ENCODE results near the gene TMEM242.

The TMEM242 gene

GRCh38 chr6:157246048-157246630, 77.2 kb downstream of the TMEM242 start:
- H3K27me3 ChIP-seq (ENCODE audit: control insufficient read depth in 5 of 5, insufficient read depth in 4 of 5, low read length in 5 of 5) = no peaks in the 10 kb centered on the region
- H3K36me3 ChIP-seq (ENCODE audit: control insufficient read depth in 5 of 5, insufficient read depth in 5 of 5, low read length in 5 of 5) = no peaks in the 10 kb centered on the region
- H3K27ac ChIP-seq (ENCODE audit: low read depth, low read length) = no peak overlapping the region
- no peak overlapping the region for H3K9ac ChIP-seq (ENCODE audit: low read length in 5 of 5)
- H3K9me3 ChIP-seq (ENCODE audit: control insufficient read depth in 5 of 5, low read length in 5 of 5) = peaks cover 0 to 8% (median 3%) of the 10 kb centered on the region in 5 donors
- H3K4me3 ChIP-seq (ENCODE audit: low read depth in 1 of 5, low read length in 5 of 5) = no peak overlapping the region
- H3K4me1 ChIP-seq (ENCODE audit: control insufficient read depth in 5 of 5, insufficient read depth in 5 of 5, low read length in 5 of 5) = peaks cover 0 to 29% (median 25%) of the 10 kb centered on the region in 5 donors

GRCh38 chr6:157245436-157245835, 77.9 kb downstream of the TMEM242 start:
- Histone ChIP-seq H3K9ac (ENCODE audit: low read length in 5 of 5) (no peak overlapping the region), H3K27me3 (ENCODE audit: control insufficient read depth in 5 of 5, insufficient read depth in 4 of 5, low read length in 5 of 5) (no peaks in the 10 kb centered on the region), H3K4me1 (ENCODE audit: control insufficient read depth in 5 of 5, insufficient read depth in 5 of 5, low read length in 5 of 5) (peaks cover under 1 to 35% (median 28%) of the 10 kb centered on the region in 5 donors), H3K36me3 (ENCODE audit: control insufficient read depth in 5 of 5, insufficient read depth in 5 of 5, low read length in 5 of 5) (no peaks in the 10 kb centered on the region), H3K4me3 (ENCODE audit: low read depth in 1 of 5, low read length in 5 of 5) (no peak overlapping the region), H3K27ac (ENCODE audit: low read depth, low read length) (no peak overlapping the region), H3K9me3 (ENCODE audit: control insufficient read depth in 5 of 5, low read length in 5 of 5) (peaks cover 0 to 8% (median 3%) of the 10 kb centered on the region in 5 donors)

GRCh38 chr6:157244780-157245179, 78.5 kb downstream of the TMEM242 start:
- Histone ChIP-seq H3K4me1 (ENCODE audit: control insufficient read depth in 5 of 5, insufficient read depth in 5 of 5, low read length in 5 of 5) (peaks cover 1 to 41% (median 35%) of the 10 kb centered on the region in 5 donors), H3K9me3 (ENCODE audit: control insufficient read depth in 5 of 5, low read length in 5 of 5) (peaks cover 0 to 8% (median 3%) of the 10 kb centered on the region in 5 donors), H3K27me3 (ENCODE audit: control insufficient read depth in 5 of 5, insufficient read depth in 4 of 5, low read length in 5 of 5) (no peaks in the 10 kb centered on the region), H3K4me3 (ENCODE audit: low read depth in 1 of 5, low read length in 5 of 5) (no peak overlapping the region), H3K27ac (ENCODE audit: low read depth, low read length) (no peak overlapping the region), H3K36me3 (ENCODE audit: control insufficient read depth in 5 of 5, insufficient read depth in 5 of 5, low read length in 5 of 5) (no peaks in the 10 kb centered on the region), H3K9ac (ENCODE audit: low read length in 5 of 5) (no peak overlapping the region)

GRCh38 chr6:157244175-157244574, 79.1 kb downstream of the TMEM242 start:
- Histone ChIP-seq H3K27ac (ENCODE audit: low read depth, low read length) (no peak overlapping the region), H3K27me3 (ENCODE audit: control insufficient read depth in 5 of 5, insufficient read depth in 4 of 5, low read length in 5 of 5) (peaks cover 0 to 2% (median 0%) of the 10 kb centered on the region in 5 donors), H3K9ac (ENCODE audit: low read length in 5 of 5) (no peak overlapping the region), H3K9me3 (ENCODE audit: control insufficient read depth in 5 of 5, low read length in 5 of 5) (peaks cover 0 to 8% (median 3%) of the 10 kb centered on the region in 5 donors), H3K4me3 (ENCODE audit: low read depth in 1 of 5, low read length in 5 of 5) (no peak overlapping the region), H3K36me3 (ENCODE audit: control insufficient read depth in 5 of 5, insufficient read depth in 5 of 5, low read length in 5 of 5) (no peaks in the 10 kb centered on the region), H3K4me1 (ENCODE audit: control insufficient read depth in 5 of 5, insufficient read depth in 5 of 5, low read length in 5 of 5) (peaks cover 1 to 41% (median 36%) of the 10 kb centered on the region in 5 donors)

GRCh38 chr6:157242791-157243190, 80.5 kb downstream of the TMEM242 start:
- no peak overlapping the region for H3K4me3 ChIP-seq (ENCODE audit: low read depth in 1 of 5, low read length in 5 of 5)
- no peak overlapping the region for H3K27ac ChIP-seq (ENCODE audit: low read depth, low read length)
- peaks cover 0 to 8% (median 0%) of the 10 kb centered on the region in 5 donors for H3K27me3 ChIP-seq (ENCODE audit: control insufficient read depth in 5 of 5, insufficient read depth in 4 of 5, low read length in 5 of 5)
- H3K9me3 ChIP-seq (ENCODE audit: control insufficient read depth in 5 of 5, low read length in 5 of 5) = peaks cover 0 to 3% (median under 1%) of the 10 kb centered on the region in 5 donors
- no peaks in the 10 kb centered on the region for H3K36me3 ChIP-seq (ENCODE audit: control insufficient read depth in 5 of 5, insufficient read depth in 5 of 5, low read length in 5 of 5)
- peaks cover 1 to 41% (median 36%) of the 10 kb centered on the region in 5 donors for H3K4me1 ChIP-seq (ENCODE audit: control insufficient read depth in 5 of 5, insufficient read depth in 5 of 5, low read length in 5 of 5)
- no peak overlapping the region for H3K9ac ChIP-seq (ENCODE audit: low read length in 5 of 5)

GRCh38 chr6:157240960-157241311, 82.4 kb downstream of the TMEM242 start:
- no peak overlapping the region for H3K9ac ChIP-seq (ENCODE audit: low read length in 5 of 5)
- peaks cover 0 to 3% (median 0%) of the 10 kb centered on the region in 5 donors for H3K9me3 ChIP-seq (ENCODE audit: control insufficient read depth in 5 of 5, low read length in 5 of 5)
- peaks cover 1 to 40% (median 37%) of the 10 kb centered on the region in 5 donors for H3K4me1 ChIP-seq (ENCODE audit: control insufficient read depth in 5 of 5, insufficient read depth in 5 of 5, low read length in 5 of 5)
- no peak overlapping the region for H3K27ac ChIP-seq (ENCODE audit: low read depth, low read length)
- no peak overlapping the region for H3K4me3 ChIP-seq (ENCODE audit: low read depth in 1 of 5, low read length in 5 of 5)
- no peaks in the 10 kb centered on the region for H3K36me3 ChIP-seq (ENCODE audit: control insufficient read depth in 5 of 5, insufficient read depth in 5 of 5, low read length in 5 of 5)
- H3K27me3 ChIP-seq (ENCODE audit: control insufficient read depth in 5 of 5, insufficient read depth in 4 of 5, low read length in 5 of 5) = peaks cover 0 to 13% (median 3%) of the 10 kb centered on the region in 5 donors

GRCh38 chr6:157240059-157240959, 83.0 kb downstream of the TMEM242 start:
- H3K9ac ChIP-seq (ENCODE audit: low read length in 5 of 5) = no peak overlapping the region
- peak overlapping the region; percentile 23 to 48 (median 41) for H3K4me3 ChIP-seq (ENCODE audit: low read depth in 1 of 5, low read length in 5 of 5)
- H3K27me3 ChIP-seq (ENCODE audit: control insufficient read depth in 5 of 5, insufficient read depth in 4 of 5, low read length in 5 of 5) = peaks cover 0 to 20% (median 5%) of the 10 kb centered on the region in 5 donors
- peaks cover 0 to 3% (median 0%) of the 10 kb centered on the region in 5 donors for H3K9me3 ChIP-seq (ENCODE audit: control insufficient read depth in 5 of 5, low read length in 5 of 5)
- H3K36me3 ChIP-seq (ENCODE audit: control insufficient read depth in 5 of 5, insufficient read depth in 5 of 5, low read length in 5 of 5) = no peaks in the 10 kb centered on the region
- peaks cover 1 to 40% (median 37%) of the 10 kb centered on the region in 5 donors for H3K4me1 ChIP-seq (ENCODE audit: control insufficient read depth in 5 of 5, insufficient read depth in 5 of 5, low read length in 5 of 5)
- H3K27ac ChIP-seq (ENCODE audit: low read depth, low read length) = peak overlapping the region; percentile 29

GRCh38 chr6:157239671-157240058, 83.7 kb downstream of the TMEM242 start:
- H3K9me3 ChIP-seq (ENCODE audit: control insufficient read depth in 5 of 5, low read length in 5 of 5) = peaks cover 0 to 3% (median 0%) of the 10 kb centered on the region in 5 donors
- H3K4me1 ChIP-seq (ENCODE audit: control insufficient read depth in 5 of 5, insufficient read depth in 5 of 5, low read length in 5 of 5) = peaks cover 1 to 40% (median 36%) of the 10 kb centered on the region in 5 donors
- H3K27ac ChIP-seq (ENCODE audit: low read depth, low read length) = peak overlapping the region; percentile 29
- H3K4me3 ChIP-seq (ENCODE audit: low read depth in 1 of 5, low read length in 5 of 5) = peak overlapping the region in 3 of 5 donors; percentile 22 to 43 (median 41)
- no peaks in the 10 kb centered on the region for H3K36me3 ChIP-seq (ENCODE audit: control insufficient read depth in 5 of 5, insufficient read depth in 5 of 5, low read length in 5 of 5)
- no peak overlapping the region for H3K9ac ChIP-seq (ENCODE audit: low read length in 5 of 5)
- H3K27me3 ChIP-seq (ENCODE audit: control insufficient read depth in 5 of 5, insufficient read depth in 4 of 5, low read length in 5 of 5) = peaks cover 5 to 24% (median 9%) of the 10 kb centered on the region in 5 donors
